Measurements from ENCODE around the gene CTBP1.
A peak's percentile ranks its signal among the peaks of the same experiment; 100 is the strongest.

Gene CTBP1

DNA sequence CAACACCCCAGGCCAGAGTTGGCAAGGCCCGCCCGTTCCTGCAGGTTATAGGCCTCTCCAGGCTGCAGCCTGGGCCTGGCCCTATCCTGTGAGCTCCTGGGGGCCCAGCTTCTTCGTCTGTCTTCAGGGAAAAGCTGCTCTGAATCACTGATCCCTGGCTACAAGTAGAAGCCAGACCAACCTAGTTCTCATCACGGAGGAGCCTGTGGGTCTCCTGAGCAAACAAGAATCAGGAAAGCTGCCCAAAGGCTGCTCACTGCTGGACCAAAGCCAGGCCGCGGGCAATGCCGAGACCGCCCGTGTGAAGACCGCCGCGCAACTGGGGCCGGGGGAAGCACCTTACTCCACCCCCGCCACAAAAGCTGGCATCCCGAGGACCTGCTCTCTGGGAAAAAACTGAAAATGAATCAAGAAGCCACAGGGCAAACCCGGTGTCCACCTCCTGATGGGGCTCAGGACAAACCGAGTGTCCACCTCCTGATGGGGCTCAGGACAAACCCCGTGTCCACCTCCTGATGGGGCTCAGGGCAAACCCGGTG lies 12.8 kb downstream of the CTBP1 start:
- peak; percentile 24 for DNase-seq

DNA sequence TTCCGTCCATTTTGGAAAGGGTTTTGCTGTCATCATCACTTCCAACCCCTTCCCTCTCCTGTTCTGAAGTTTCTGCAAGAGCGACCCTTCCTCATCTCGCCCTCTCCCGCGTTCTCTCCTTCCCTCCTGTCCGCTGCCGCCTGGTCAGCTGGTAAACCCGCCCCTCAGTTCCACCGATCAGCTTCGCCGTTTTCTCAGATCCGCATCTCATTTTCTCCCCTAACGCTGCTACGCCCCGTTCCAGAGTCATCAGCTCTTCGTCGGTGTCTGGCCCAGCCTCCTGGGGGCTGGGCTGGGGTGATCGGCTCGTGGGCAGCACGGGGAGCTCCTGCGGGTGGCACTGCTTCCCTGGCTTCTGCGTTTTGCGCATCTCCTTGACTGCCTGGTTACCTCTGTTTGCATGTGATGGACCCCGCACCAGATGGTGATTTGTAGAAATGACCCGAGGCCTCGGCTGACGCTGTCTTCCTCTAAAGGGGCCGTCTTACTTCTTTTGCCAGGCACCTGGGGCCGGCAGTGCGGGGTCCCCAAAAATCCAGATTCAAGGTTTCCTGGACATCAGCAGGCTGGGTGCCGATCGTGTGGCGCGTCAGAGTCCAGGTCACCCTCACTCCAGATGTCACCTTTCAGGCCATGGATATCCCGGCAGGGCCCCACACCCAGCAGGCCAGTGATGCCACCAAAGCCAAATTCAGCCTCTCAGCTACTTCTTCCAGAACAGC lies 13.4 kb downstream of the CTBP1 start:
- DNase-seq = no peak

DNA sequence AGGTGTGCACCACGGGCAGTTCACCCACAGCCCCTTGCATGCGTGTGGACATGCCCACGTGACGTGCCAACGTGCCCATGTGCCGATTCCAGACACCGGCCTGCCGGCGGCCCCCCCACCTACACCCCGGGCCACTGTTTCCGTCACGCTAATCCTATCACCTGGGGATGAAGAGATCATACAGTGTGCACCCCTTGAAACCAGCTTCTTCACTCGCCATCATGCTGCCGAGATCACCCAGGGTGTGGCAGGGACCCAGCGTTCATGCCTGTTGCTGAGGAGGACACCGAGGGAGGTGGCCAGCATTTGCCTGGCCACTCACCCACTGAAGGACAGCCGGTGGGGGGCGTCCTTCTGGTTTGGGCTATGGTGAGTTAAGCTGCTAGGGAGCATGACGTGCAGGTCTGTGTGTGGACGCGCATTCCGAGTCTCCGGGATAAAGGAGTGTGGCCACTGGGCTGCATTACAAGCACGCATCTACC lies 14.1 kb downstream of the CTBP1 start:
- DNase-seq = peak; percentile 15

DNA sequence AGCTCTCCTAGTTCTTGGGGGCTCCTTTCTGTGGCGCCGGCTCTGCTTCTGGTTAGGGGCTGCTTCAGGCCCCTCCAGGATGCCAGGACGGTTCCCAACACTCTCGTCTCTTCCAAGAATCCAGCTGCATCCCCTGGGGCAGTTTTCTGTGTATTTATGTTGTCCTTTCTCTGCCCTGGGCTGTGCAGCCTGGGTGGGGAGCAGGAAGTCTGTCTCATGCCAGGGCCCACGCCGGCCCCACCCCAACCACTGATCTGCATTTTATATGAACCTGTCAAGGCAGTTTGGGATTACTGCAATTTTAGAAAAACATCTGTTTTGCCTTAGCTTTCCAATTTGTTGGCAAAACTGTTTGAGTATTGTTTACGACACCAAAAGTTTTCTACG lies 14.6 kb downstream of the CTBP1 start:
- DNase-seq = peak; percentile 52

DNA sequence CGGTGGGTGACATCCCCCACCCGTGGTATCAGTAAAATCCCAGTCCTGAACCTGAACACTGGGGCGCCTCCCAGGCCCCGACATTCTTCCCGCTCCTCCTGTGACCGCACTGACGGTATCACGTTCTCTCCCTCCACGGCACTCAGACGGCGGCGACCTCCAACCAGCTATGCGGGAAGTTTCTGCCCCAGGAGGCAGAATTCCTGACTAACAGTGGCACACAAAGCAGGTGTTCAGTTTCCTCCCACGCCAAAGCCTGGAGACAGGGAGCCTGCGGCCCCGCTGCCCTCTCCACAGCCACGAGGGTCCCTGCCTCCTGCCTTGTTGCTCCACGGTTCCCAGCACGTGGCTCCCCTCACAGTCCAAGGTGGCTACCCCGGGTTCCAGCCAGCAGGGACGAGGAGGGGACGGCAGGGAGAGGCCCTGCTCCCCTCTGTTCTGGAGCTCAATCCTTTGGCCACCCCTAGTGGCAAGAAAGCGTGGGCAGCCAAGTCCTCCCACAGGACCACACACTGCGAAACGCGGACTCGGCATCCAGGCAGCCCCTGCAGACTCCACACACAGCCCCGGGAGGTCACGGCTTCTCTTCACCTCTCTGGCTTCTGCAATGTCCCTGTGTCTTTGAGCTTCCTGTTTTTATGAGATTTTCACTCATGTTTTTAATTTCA lies 15.2 kb downstream of the CTBP1 start:
- DNase-seq = peak; percentile 74

DNA sequence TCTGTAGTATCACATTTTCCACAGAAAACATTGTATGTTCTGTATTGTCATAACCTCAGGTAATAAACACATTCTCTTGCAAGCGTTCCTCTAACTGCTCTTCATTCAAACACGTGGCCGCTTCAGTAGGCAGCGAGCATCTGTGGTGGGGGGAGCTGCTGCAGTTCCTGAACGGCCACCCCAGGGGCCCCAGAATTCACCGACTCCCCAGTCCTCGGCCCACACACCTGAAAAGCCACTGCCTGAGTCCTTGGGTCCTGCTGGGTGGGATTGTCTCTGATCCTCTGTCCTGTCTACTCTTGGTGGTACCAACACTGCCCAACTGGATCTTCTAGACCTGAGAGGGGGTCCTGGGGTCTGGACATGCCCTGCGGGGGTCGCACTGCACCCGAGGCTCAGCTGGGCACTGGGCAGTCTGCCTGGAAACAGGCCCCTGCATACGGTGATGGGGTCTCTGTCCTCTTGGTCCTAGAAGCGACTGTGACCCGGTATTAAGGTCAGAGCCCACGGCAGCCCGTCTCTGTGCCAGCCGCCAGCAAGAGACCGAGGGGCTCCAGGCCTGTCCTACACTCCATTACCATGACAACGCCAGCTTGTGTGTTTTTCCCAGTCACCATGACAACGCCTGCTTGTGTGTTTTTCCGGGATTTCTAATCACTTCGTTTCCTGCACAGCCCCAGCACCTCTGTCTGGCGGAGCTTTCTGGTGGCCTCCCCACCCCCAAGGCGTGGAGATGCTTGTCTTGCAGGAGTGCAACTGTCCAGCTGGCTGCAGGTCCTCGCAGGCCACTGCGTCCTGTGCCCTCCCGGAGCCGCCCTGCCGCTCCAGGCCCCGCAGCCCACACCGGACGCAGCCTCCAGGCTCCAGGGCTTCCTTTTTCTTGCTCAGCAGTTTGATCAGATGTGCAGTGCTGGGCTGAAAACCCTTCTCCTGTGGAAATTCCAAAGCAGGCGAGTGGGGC lies 16.0 kb downstream of the CTBP1 start:
- DNase-seq = peak; percentile 80

DNA sequence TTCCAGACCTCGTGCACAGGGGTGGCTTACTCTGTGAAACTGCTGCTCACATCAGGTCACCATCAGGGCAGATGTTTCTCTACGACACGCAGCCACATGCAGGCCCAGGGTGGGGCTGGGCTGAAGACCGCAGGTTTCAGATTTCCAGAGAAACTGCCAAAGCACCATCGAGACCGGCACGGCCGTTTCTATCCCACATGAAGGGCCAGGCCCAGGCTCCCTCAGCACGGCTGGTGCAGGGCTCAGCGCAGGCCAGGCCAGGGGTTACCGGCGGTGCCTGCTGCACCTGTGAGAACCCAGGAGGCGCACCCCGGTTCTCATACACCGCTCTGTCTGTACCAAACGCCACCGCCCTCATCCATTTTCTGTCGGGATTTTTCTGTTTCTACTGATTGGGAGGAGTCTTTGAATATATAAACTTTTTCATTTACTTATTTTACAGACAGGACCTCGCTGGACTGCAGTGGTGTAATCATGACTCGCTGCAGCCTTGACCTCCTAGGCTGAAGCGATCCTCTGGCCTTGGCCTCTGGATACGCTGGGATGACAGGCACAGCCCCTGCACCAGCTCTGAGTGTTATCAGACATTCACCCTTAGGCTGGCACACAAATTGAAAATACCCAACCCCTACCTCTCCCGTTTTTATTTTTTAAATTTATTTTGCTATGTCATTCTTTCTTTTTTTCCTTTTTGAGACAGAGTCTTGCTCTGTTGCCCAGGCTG lies 17.1 kb downstream of the CTBP1 start:
- DNase-seq = no peak

DNA sequence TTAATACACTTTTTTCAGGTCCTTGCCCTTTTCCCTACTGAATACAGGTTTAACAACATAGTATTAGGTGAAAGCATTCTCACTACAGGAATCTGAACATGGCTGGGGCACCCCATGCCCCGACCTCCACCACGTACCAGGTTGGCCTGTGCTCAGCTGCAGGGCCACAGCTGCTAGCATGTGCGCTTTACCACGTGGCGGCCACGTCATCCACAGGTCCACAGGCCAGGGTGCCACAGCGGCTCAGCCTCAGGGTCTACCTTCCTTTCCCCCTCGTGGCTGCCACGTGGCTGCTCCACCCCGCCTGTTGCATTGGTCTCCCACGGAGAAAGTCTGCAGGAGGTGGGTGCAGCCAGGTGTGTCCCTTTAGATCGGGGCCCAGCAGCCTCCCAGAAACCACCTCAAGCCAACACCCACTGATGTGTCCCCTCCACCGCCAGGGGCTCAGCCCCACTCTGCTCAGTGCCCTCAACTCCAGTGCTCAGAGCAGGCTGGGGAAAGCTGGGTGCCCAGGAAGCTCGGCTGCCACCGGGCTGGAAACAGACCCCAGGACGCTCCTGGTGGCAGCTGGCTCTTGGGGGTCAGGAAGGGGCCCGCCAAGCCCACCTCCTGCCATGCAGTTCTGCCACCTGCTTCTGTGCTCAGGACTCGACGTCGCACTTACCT lies 17.8 kb downstream of the CTBP1 start:
- DNase-seq = no peak

DNA sequence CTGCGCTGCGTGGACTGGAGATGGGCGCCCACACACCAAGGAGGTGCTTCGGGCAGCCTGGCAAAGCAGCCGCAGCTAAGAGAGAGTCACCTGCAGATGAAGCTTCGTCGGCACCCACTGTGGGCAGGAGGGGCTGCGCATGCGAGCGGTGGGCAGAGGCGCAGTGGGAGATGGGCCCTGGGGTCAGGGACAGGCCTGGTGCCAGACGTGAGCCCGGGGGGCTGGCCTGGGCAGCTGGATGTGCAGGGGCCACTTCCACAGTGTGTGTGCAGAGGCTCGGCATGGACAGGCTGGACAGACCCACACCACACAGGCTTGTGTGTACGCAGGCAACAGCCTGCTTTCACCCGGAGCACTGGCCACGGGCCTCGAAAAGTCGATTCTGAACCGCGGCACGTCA lies 18.6 kb downstream of the CTBP1 start:
- no peak for DNase-seq

DNA sequence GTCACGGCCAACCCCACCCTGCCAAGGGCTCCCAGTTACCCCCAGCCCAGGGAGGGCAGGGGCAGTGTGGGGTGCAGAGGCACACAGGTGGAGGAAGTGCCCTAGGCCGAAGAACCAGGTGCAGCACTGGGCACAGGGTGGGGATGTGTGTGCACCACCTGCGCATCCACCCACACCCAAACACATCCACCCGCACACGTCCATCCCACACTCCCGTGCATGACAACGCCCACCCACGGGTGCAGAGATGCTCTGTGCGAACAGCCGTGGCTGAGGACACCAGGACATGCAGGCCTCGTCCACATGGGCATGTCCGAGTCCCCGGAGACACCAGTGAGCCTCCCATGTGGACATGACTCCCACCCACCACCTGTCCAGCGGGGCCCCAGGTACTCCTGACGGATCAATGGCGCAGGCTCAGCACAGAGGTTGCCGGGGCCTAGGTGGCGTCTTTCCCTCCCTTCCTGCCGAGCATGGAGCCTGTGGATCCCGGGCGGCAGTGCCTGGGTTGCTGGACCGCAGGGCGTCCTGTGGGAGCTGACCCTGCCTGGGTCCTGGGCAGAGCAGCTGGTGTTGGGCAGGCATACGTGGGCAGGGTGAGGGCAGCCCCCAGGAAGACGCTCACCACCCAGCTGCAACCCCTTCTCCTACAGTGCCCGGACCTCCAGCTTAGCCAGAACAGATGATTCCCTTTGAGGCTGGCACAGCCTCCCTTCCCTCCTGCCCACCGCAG lies 19.6 kb downstream of the CTBP1 start:
- no peak for DNase-seq

DNA sequence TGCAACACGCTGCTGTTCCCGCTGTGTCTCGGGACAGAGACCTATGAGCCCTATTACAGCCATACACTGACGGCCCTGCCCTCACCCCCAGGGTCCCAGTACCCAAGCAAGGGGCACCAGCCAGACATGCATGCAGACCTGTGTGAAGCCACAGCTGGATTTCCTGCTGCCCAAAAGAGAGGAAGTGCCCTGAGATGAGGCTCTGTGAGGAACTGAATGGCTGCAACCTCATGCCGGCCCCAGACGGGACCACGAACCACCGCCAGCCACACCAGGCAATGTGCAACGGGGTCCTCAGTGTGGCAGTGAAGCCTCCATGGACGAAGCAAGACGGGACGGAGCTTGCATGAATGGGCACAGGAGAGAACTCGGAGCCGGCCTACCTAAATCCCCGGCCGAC lies 21.1 kb downstream of the CTBP1 start:
- DNase-seq = no peak

DNA sequence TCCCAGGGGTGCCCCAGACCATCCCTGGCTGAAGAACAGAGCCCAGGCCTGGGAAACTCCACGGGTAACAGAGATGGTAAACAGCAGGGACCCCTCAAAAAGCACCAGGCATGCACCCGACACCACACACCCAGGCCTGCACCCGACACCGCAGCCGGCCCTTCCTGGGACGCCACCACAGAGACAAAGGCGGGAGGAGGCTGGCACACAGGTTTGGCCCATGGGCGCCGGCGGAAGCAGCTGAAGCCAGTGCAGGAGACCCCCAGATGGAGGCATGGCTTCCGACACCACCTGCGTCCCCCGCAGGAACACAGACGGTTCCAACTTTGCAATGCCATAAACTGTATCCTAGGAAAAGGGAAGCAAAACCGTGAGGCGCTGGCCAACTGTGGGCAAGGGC lies 22.3 kb downstream of the CTBP1 start:
- DNase-seq = no peak

DNA sequence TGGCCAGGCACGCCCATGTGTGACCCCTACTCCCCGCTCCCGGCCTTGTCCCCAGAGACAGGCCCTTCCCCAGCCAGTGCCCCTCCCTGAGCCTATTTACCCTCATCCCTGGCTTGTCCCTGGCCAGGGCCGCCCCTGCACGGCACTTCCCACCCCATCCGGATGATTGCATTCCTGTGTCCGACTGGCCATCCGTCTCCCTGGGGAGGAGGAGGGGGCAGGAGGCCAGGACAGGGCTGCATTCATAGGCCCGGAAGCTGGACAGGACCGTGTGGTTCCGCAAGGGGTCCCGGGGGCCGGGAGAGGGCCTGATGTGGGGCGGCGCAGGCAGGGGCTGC lies 22.8 kb downstream of the CTBP1 start:
- no peak for DNase-seq

DNA sequence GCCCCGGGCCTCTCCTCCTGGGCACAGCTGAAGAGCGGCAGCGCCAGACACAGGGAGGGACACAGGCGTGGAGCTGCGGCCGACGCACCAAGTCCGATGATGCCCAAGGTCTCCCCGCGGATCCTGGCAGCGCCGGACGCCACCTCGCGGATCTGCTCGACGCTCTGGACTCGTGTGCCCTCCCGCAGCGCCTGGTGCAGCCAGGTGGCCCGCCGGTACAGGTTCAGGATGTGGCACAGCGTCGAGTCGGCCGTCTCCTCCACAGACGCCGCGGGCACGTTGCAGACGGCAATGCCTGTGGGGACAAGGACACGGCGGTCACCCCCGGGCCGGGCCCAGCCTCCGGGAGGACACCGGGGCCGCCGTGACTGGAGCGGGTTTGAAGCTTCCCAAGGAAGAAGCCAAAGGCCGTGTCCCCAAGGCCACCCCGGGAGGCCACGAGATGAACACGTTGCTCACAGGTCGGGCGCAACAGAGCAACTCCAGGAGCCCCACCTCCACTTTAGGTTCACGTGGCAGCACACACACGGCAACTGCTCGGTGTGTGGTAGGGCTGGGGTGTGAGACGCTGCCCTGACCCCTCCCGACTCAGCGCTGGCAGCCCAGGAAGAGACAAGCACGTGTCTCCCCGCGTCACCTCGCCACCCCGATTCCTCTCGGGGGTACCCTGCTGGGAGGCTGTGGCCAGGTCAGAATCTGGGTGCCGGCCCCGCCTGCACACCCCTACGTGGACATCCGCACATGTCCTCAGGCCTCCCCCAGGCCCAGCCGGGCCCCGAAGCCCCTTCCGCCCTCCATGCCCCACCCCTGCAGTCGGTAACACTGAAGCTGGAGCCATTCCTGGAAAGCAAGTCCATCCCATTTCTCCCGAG lies 23.4 kb downstream of the CTBP1 start:
- DNase-seq = no peak

DNA sequence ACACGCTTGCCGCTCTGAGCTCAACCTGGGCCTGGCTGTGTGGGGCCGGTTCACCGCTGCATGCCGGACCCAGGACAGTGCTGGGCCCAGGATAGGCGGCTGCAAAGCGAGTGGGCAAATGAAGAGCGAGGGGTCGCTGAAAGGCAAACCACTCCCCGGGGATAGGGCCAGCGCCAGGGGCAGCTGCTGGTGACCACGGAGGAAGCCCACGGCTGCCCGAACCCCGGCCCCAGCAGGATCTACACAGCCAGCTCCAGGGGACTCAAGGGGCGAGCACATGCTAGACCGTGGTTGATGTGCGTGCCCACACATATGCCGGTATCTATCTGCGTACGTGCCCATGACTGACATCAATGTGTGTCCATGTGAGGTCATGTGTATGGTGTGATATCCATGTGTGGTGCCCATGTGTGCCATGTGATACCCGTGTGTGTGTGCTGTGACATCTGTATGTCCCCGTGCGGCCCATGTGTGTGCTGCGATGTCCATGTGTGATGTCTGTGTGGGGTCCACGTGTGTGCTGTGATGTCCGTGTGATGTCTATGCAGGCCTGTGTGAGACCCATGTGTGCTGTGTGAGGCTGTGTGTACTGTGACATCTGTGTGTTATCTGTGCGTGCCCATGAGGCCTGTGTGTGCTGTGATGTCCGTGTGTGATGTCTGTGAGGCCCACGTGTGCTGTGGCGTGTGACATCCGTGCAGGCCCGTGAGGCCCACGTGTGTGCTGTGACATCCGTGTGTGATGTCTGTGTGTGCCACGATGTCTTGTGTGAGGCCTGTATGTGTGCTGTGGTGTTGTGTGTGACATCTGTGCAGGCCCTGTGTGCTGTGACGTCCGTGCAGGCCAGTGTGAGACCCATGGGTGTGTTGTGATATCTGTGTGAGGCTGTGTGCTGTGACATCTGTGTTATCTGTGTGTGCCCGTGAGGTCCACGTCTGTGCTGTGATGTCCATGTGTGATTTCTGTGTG lies 24.8 kb downstream of the CTBP1 start:
- DNase-seq = no peak

DNA sequence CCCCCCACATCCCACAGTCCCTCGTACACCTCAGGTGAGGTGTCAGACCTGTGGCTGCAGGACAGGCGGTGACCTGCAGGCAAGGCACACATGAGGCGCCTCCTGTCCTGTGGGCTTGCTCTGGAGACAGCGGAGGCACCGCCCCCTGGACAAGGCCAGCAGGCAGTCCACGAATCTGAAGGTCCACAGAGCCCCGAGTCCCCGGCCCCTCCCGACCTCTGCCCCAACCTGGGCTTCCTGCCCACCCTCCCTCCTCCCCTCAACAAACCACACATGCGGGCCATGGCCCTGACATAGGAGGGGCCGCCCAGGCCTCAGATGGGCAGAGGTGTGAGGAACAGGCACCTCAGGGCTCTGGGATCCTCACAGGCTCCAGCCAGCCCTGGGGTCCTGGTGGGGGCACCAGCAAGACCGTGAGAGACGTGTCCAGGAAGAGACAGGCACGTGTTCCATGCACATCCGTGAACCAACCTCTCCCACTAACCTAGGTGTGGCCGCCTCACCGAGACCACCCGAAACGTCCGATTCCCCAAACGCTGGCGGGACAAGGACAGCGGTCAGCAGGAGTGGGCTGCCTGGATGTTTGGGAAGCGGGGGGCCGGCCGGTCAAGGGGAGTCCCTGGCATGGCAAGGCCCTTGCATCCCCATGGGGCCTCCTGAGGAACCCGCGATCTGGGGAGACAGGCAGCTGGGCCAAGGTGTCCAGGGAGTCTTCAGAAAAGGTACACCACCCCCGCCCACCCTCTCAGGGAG lies 25.8 kb downstream of the CTBP1 start:
- DNase-seq = no peak

DNA sequence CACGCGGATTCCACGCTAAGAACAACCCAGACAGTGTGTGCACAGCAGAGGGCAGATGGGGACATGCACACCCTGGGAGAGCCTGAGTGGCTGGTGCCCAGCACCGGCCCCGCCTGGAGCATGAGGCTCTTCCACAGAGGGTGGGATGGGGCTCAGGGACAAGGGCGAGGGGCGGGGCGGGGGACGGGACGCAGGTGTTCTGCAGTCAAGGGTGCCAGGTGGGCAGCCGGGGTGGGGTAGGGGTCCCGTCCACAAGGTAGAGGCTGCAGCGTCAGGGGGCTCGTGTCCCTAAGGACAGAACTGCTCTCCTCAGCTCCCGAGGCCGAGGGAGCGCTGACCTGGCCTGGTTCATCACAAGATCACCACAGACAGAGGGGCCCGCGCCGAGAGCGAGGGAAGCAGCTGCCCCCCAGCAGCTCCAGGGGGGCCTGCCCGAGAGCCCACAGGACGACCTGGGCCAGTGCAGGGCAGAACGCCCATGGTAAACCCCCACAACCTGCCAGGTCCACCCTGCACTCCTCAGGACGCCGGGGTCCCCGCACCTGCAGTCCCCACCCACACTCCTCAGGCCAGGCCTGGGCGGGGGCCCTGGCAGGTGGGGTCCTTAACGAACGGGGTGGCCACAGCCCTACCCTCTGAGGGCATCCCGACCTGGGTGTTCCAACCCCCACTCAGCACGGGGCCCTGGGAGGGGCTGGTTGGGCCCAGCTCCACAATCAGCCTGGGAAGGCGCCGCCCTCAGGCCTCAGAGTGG lies 26.7 kb downstream of the CTBP1 start:
- DNase-seq = no peak

All from right hindlimb (tissue), 1 donor.